Transverse colon (tissue), 4 donors: Measurements from ENCODE around the gene MMP1.

Experiments
- CTCF ChIP-seq, 5 experiments: fragments of 200-600 bp in 3 of 5; fragments of 450-650 bp in 2 of 5; sonication (generic) in 3 of 5; IDR thresholded peaks; 1 replicate in 2 of 5; 2 replicates in 3 of 5; pipeline ENCODE4 v1.5.1; 2016 to 2017; ENCODE audit warnings: antibody characterized with exemption in 5 of 5, inconsistent platforms in 3 of 5, mild to moderate bottlenecking in 2 of 5, moderate library complexity in 1 of 5
- POLR2A ChIP-seq: fragments of 450-650 bp; IDR thresholded peaks from one replicate; pipeline ENCODE4 v1.6.1; 2016; ENCODE audit warnings: antibody characterized with exemption, mild to moderate bottlenecking, moderate library complexity
- POLR2AphosphoS5 ChIP-seq, 3 donors: sonication (generic); formaldehyde crosslinking; IDR thresholded peaks; one replicate each; pipeline ENCODE4 v1.6.1; 2016; ENCODE audit warnings: antibody characterized with exemption in 3 of 3

GRCh38 chr11:102767800-102768199 lies 30.2 kb downstream of the MMP1 start:
- no peak for TF ChIP-seq CTCF (IDR thresholded peaks at IDR 0.05)
- TF ChIP-seq POLR2AphosphoS5 (IDR thresholded peaks at IDR 0.05): no peak
- no peak for TF ChIP-seq POLR2A
